NCI-H1092 treated with DMSO at 0.1 percent for 48 hours (cell line): Measurements from ENCODE around the gene HSF4.

ENCODE experiments used
- DNase-seq: peaks from one replicate; lab custom pipeline; 2025; lab: John Stamatoyannopoulos, UW

Gene HSF4

GRCh38 chr16:67201411-67202345 lies 37.1 kb downstream of the HSF4 start:
- no peak for DNase-seq

DNA sequence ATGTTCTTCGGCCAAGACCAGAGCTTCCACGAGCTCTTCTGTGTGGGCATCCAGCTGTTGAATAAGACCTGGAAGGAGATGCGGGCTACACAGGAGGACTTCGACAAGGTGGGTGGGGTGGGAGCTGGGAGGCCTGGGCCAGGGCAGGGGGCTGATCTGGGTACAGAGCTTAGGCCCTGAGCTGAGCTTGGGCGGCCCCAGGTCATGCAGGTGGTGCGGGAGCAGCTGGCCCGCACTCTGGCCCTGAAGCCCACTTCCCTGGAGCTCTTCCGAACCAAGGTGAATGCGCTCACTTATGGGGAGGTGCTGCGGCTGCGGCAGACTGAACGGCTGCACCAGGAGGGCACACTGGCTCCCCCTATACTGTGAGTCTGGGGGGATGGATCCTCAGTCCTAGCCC lies 37.9 kb downstream of the HSF4 start:
- no peak for DNase-seq

- DNase-seq = no peak
Measured at GRCh38 chr16:67202956-67203493, 38.5 kb downstream of the HSF4 start.

GRCh38 chr16:67204076-67204475 lies 39.5 kb downstream of the HSF4 start:
- DNase-seq = no peak

- DNase-seq = no peak
Measured at GRCh38 chr16:67206129-67206837, 41.7 kb downstream of the HSF4 start.

- no peak for DNase-seq
Measured at GRCh38 chr16:67206838-67207248, 42.3 kb downstream of the HSF4 start.

- DNase-seq = no peak
Measured at GRCh38 chr16:67207249-67208091, 42.9 kb downstream of the HSF4 start.

- DNase-seq = no peak
Measured at GRCh38 chr16:67208154-67208896, 43.8 kb downstream of the HSF4 start.

DNA sequence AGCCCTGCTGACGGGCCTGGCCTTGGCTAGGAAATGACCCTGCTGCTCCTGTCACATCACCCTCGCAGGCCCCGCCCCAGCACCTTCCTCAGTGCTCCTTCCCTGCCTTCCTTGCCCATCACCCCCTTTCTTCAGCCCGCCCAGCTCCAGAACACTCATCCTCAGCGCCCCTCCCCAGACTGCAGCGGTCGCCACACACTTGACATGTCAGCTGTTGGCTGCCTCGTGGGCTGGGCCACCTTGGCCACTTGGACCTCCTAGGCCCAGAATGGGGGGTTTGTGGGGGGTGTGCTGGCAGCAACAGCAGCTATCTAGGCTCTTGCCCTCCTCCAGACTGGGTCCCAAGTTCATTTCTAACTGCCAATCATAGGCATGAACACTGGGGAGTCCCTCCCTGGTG lies 45.0 kb downstream of the HSF4 start:
- DNase-seq = no peak

DNA sequence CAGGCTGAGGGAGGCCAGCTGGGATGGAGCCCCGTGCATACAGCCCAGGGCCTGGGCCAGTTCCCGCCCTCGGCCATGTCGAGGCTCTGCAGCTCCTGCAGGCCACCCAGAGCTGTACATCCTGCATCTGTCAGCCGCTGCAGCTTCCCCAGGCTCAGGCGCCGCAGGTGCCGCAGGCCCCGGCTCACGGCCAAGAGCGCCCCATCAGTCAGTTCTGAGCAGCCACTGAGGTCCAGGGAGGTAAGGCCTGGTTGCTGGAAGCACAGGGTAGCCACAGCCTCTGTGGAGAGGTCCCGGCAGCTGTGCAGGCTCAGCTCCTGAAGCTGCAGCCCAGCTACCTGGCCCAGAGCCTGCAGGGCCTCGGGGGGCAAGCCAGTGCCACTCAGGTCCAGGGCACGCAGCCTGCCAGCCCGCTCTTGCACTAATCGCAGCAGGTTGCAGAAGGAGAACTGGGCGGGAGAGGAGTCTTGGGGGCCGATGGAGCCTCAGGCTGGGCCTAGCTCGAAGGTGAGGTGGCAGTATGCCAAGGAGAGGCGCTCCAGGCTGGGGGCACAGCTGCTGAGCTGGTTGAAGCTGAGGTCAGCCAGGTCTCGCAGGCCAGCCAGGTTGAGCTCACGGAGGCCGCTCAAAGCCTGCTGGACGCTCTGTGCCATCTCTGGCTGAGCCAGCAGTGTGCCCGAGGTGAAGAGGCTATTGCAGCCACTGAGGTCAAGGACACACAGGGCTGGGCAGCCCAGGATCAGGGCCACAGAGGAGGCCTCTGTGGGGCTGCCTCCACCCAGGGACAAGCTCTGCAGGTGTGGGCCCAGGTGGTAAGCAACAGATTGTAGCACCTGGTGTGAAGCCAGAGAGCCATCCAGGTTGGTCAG lies 45.8 kb downstream of the HSF4 start:
- peak; percentile 11 for DNase-seq

- DNase-seq = no peak
Measured at GRCh38 chr16:67211674-67212073, 47.1 kb downstream of the HSF4 start.

DNA sequence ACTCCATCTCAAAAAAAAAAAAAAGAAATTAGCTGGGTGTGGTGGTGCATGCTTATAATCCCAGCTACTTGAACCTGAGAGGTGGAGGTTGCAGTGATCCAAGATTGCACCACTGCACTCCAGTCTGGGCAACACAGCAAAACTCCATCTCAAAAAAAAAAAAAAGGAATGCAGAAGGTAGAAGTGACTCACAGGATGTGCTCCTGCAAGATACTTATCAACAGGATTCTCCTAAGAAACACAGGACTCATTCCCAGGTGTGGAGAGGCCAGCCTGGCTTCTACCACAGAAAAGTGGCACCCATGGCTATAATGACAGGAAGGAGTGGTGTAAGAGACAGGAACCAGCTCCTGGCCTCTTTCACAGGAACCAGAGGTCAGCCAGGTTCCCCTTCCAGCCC lies 48.2 kb downstream of the HSF4 start:
- DNase-seq = no peak

- DNase-seq = no peak
Measured at GRCh38 chr16:67213197-67214019, 48.9 kb downstream of the HSF4 start.

DNA sequence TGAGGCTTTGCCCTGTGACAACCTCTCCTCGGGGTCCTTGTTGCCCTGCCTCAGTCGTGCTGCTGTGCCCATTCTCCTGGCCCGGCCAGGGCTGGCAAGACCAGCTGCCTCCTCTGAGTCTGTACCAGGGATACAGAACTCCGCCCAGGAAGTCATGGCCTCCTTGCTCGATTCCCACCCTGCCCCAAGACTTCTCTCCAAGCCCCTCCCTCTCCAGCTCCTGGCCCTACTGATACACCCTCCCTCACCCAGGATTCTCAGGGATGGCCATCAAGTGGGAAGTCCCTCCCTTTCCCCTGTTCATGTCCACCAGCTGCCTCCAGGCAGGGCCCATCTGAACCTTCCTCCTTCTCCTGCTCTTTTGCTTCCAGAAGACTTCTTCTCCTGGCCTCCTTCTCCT lies 51.2 kb downstream of the HSF4 start:
- DNase-seq = no peak

- DNase-seq = no peak
Measured at GRCh38 chr16:67216612-67217490, 52.3 kb downstream of the HSF4 start.
